MM.1S (cell line): ENCODE data around the gene KIRREL3.
A peak's percentile ranks its signal among the peaks of the same experiment; 100 is the strongest.

ENCODE experiments used
- DNase-seq: peaks from one replicate; pipeline ENCODE4 v3.0.0-alpha.2; 2015
- H2AFZ ChIP-seq: fragments of 300-600 bp; sonication (generic); 2 replicates; pipeline ENCODE4 v1.6.0; 2016; ENCODE audit warnings: antibody characterized with exemption, low read length
- H3F3A ChIP-seq: fragments of 300-600 bp; sonication (generic); 2 replicates; pipeline ENCODE4 v1.6.1; 2016; ENCODE audit warnings: mild to moderate bottlenecking, antibody characterized with exemption, low read length, moderate library complexity, mixed read lengths; ENCODE audit not compliant: insufficient read depth
- H3K27ac ChIP-seq: fragments of 300-600 bp; sonication (generic); 2 replicates; pipeline ENCODE4 v1.5.1; 2016; ENCODE audit warnings: mild to moderate bottlenecking, low read length
- H3K27me3 ChIP-seq: fragments of 300-600 bp; sonication (generic); replicated peaks from 2 replicates; pipeline ENCODE4 v1.6.0; 2016; ENCODE audit warnings: low read length; ENCODE audit not compliant: insufficient read depth
- H3K36me3 ChIP-seq: fragments of 300-600 bp; sonication (generic); replicated peaks from 2 replicates; pipeline ENCODE4 v1.6.1; 2016; ENCODE audit warnings: mild to moderate bottlenecking, low read length, mixed read lengths; ENCODE audit not compliant: insufficient read depth
- H3K4me1 ChIP-seq: fragments of 300-600 bp; sonication (generic); 2 replicates; pipeline ENCODE4 v1.6.1; 2016; ENCODE audit warnings: low read length, mixed read lengths
- H3K4me2 ChIP-seq: fragments of 300-600 bp; sonication (generic); 2 replicates; pipeline ENCODE4 v1.6.0; 2016; ENCODE audit warnings: low read depth, low read length
- H3K4me3 ChIP-seq: fragments of 300-600 bp; sonication (generic); 2 replicates; pipeline ENCODE4 v1.5.1; 2016; ENCODE audit warnings: low read length, mixed read lengths
- H3K79me2 ChIP-seq: fragments of 300-600 bp; sonication (generic); 2 replicates; pipeline ENCODE4 v1.6.1; 2016; ENCODE audit warnings: mixed run types, low read length, mixed read lengths
- H3K9ac ChIP-seq: fragments of 300-600 bp; sonication (generic); 2 replicates; pipeline ENCODE4 v1.6.1; 2016; ENCODE audit warnings: low read length, mixed read lengths
- H3K9me2 ChIP-seq: fragments of 300-600 bp; sonication (generic); replicated peaks from 2 replicates; pipeline ENCODE4 v1.6.1; 2016; ENCODE audit warnings: mild to moderate bottlenecking, low read length, mixed read lengths; ENCODE audit not compliant: insufficient read depth
- H3K9me3 ChIP-seq: fragments of 300-600 bp; sonication (generic); replicated peaks from 2 replicates; pipeline ENCODE4 v1.6.1; 2016; ENCODE audit warnings: mild to moderate bottlenecking, low read length, mixed read lengths; ENCODE audit not compliant: insufficient read depth
- H4K20me1 ChIP-seq: fragments of 300-600 bp; sonication (generic); 2 replicates; pipeline ENCODE4 v1.6.1; 2016; ENCODE audit warnings: mild to moderate bottlenecking, low read length, moderate library complexity, mixed read lengths; ENCODE audit not compliant: insufficient read depth
- EZH2 ChIP-seq: fragments of 300-600 bp; sonication (generic); optimal IDR thresholded peaks from 2 replicates; pipeline ENCODE3; 2017; ENCODE audit warnings: low read depth, mild to moderate bottlenecking, antibody characterized with exemption, low read length, mixed read lengths
- EZH2phosphoT487 ChIP-seq: fragments of 300-600 bp; sonication (generic); IDR thresholded peaks from 2 replicates; pipeline ENCODE4 v1.6.1; 2018; ENCODE audit warnings: antibody characterized with exemption, low read length
- TF ChIP-seq, protein P1 (sequence below): fragments of 300-600 bp; sonication (generic); IDR thresholded peaks from 2 replicates; pipeline ENCODE4 v1.5.1; 2016; ENCODE audit warnings: antibody characterized with exemption, low read length, mixed read lengths

KIRREL3 gene

DNA sequence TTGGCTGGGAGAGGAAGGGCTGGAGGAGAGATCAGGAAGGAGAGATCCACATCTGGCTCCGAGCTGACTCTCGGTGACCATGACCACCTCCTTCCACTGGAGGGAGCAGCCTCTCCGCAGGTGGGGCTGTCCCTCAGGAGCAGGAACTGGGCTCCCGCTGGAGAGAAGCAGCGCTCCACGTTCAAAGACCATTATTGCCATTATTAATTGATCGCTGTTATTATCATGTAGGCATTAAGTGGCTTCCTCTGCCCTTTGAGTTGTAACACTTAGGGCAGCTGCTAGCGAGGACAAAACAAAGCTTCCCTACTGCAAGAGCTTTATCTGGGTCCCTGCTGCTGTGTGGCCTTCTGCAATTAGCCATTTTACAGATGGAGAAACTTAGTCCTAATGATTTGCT lies 393.2 kb downstream of the KIRREL3 start:
- H3K9me3 ChIP-seq, result no peaks in the 10 kb centered on the region
- H3K27ac ChIP-seq, result no peak overlapping the region
- no peak overlapping the region for H2AFZ ChIP-seq
- peak; percentile 45 for DNase-seq
- H3K9me2 ChIP-seq, result no peaks in the 10 kb centered on the region
- no peaks in the 10 kb centered on the region for H4K20me1 ChIP-seq
- H3K9ac ChIP-seq, result no peak overlapping the region
- H3K4me3 ChIP-seq, result no peak overlapping the region
- no peak for TF ChIP-seq EZH2
- TF ChIP-seq, protein P1, sequence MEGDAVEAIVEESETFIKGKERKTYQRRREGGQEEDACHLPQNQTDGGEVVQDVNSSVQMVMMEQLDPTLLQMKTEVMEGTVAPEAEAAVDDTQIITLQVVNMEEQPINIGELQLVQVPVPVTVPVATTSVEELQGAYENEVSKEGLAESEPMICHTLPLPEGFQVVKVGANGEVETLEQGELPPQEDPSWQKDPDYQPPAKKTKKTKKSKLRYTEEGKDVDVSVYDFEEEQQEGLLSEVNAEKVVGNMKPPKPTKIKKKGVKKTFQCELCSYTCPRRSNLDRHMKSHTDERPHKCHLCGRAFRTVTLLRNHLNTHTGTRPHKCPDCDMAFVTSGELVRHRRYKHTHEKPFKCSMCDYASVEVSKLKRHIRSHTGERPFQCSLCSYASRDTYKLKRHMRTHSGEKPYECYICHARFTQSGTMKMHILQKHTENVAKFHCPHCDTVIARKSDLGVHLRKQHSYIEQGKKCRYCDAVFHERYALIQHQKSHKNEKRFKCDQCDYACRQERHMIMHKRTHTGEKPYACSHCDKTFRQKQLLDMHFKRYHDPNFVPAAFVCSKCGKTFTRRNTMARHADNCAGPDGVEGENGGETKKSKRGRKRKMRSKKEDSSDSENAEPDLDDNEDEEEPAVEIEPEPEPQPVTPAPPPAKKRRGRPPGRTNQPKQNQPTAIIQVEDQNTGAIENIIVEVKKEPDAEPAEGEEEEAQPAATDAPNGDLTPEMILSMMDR, result peak; percentile 92
- H3K27me3 ChIP-seq, result no peaks in the 10 kb centered on the region
- H3F3A ChIP-seq, result no peaks in the 10 kb centered on the region
- H3K36me3 ChIP-seq, result no peaks in the 10 kb centered on the region
- no peak overlapping the region for H3K4me2 ChIP-seq
- H3K79me2 ChIP-seq, result no peaks in the 10 kb centered on the region
- no peaks in the 10 kb centered on the region for H3K4me1 ChIP-seq

DNA sequence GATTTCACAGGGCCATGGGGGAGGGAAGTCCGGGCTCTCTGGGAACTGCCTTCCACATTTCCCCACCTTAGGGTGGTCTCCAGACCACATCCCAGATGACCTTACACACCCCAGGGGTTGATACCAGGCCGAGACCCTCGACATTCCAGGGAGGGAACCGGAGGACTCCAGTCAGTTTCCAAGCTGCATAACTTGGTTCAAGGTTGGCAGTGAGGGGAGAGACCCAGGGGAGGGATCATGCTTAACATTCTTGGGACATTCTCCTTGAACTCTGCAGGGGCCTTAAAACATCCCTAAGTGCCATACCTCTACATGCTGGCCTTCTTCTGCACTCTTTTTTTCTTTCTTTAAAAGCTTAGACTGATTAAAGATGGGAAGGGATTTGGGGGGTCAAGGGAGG lies 394.1 kb downstream of the KIRREL3 start:
- Histone ChIP-seq H4K20me1 (no peaks in the 10 kb centered on the region), H3K9me2 (no peaks in the 10 kb centered on the region), H3K4me2 (no peak overlapping the region), H3K27me3 (no peaks in the 10 kb centered on the region), H3K9ac (no peak overlapping the region), H3K36me3 (no peaks in the 10 kb centered on the region), H3K4me3 (no peak overlapping the region), H3K79me2 (no peaks in the 10 kb centered on the region), H3K9me3 (no peaks in the 10 kb centered on the region), H3K4me1 (no peaks in the 10 kb centered on the region), H3K27ac (no peak overlapping the region), H3F3A (no peaks in the 10 kb centered on the region), H2AFZ (no peak overlapping the region)
- no peak for DNase-seq
- TF ChIP-seq, protein P1, result no peak
- TF ChIP-seq EZH2 (no peak), EZH2phosphoT487 (no peak)

DNA sequence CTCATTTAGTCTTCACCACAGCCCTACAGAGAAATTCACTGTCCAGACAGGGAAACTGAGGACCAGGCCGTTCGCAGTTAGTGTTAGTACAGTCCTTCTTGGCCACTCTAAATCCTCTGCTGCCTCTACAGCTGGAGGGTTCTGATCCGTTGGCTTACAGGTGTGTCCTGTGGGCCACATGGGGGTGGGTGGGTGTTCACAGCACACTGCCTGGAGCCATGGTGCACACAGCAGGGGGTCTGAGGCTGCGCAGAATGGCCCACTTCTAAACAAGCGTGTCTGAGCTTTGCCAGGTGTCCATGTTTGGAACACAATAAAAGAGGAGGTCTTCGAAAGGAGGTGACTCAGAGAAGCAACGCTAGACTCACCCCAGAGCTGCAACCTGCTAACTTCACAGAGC lies 396.1 kb downstream of the KIRREL3 start:
- no peaks in the 10 kb centered on the region for H3K36me3 ChIP-seq
- H3K27ac ChIP-seq, result no peak overlapping the region
- no peak overlapping the region for H3K4me2 ChIP-seq
- H3K9me2 ChIP-seq, result no peaks in the 10 kb centered on the region
- no peak overlapping the region for H3K9ac ChIP-seq
- no peak overlapping the region for H2AFZ ChIP-seq
- no peaks in the 10 kb centered on the region for H3K9me3 ChIP-seq
- H3K79me2 ChIP-seq, result no peaks in the 10 kb centered on the region
- H3K4me1 ChIP-seq, result no peaks in the 10 kb centered on the region
- H3K27me3 ChIP-seq, result no peaks in the 10 kb centered on the region
- H4K20me1 ChIP-seq, result no peaks in the 10 kb centered on the region
- H3K4me3 ChIP-seq, result no peak overlapping the region
- no peaks in the 10 kb centered on the region for H3F3A ChIP-seq
- DNase-seq, result no peak
- TF ChIP-seq EZH2phosphoT487 (no peak), EZH2 (no peak)
- TF ChIP-seq, protein P1, result no peak
